Measurements from ENCODE around the gene DUSP5. TPM values are rescaled to one million over a fixed set of nuclear protein-coding genes. Genes with fewer than 3 reads are reported as not detected.

DUSP5 gene
- total and polyA plus RNA-seq, 10 of the 15 experiments (the other 5 are each of a cell fraction or from before 2014, with no cell fraction given): 2.1 to 95.9 (median 23.4) TPM

DNA sequence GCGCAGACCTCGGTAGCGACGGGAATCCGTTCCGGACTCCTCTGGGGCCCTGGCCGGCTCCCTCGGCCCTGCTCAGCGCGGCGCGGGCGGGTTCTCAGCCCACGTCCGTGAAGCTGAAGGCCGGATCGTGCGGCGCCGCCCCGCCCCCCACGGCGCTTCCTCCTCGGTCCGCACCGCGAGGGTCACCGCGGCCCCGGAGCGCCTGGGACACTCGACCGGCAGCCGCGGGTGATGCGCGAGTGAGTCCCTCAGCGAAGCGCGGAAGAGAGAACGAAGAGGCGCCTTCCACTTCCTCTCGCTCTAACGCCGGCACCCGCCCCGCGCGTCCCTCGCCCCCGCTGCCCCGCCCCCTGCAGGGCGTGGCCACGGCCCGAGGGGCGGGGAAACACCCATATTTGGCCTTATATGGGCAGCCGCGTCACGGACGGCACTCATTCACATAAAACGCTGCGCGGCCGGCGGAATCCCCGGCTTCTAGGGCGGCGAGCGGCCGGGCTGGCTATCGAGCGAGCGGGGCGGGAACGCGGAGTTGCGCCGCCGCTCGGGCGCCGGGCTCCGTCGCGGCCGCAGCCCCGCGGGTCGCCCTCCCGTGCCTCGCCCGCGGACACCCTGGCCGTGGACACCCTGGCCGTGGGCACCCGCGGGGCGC lies at the start of gene DUSP5 (continued):
- TF ChIP-seq ZBTB4 (CRISPR knock-in tag; IDR thresholded peaks at IDR 0.05) (no peak), SREBF1 (IDR thresholded peaks at IDR 0.05; ENCODE audit: low read length) (no peak), IKZF1 (conservative IDR thresholded peaks at IDR 0.05) (peak; percentile 78), EGR1 (IDR thresholded peaks at IDR 0.05; ENCODE audit: borderline replicate concordance in 1 of 2, low read depth in 2 of 2, low read length in 2 of 2) (peak in 1 of 2 experiments; percentile 97; a peak in 2 of 3 replicates), ZNF592 (IDR thresholded peaks at IDR 0.05) (no peak), MYC (IDR thresholded peaks at IDR 0.05; ENCODE audit: insufficient read depth, insufficient read length, insufficient replicate concordance, low read length, severe bottlenecking) (no peak), SMAD1 (IDR thresholded peaks at IDR 0.05; ENCODE audit: low read depth, partially characterized antibody) (no peak), EP300 (IDR thresholded peaks at IDR 0.05; ENCODE audit: borderline replicate concordance in 1 of 2, control insufficient read depth in 1 of 2, low read depth in 2 of 2, low read length in 2 of 2) (peak in 1 of 2 experiments; percentile 13; a peak in 2 of 4 replicates), BMI1 (IDR thresholded peaks at IDR 0.05; ENCODE audit: borderline replicate concordance) (no peak), RAD21 (IDR thresholded peaks at IDR 0.05; ENCODE audit: insufficient read depth, low read depth, low read length) (no peak), POLR2A (IDR thresholded peaks at IDR 0.05; ENCODE audit: low read depth, low read length) (peak; percentile 90), MEF2B (IDR thresholded peaks at IDR 0.05; ENCODE audit: partially characterized antibody, poor library complexity, severe bottlenecking) (peak; percentile 32)
- TF ChIP-seq, protein P1, sequence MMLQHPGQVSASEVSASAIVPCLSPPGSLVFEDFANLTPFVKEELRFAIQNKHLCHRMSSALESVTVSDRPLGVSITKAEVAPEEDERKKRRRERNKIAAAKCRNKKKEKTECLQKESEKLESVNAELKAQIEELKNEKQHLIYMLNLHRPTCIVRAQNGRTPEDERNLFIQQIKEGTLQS (IDR thresholded peaks at IDR 0.05; ENCODE audit: borderline replicate concordance, extremely low read depth, low read depth, low read length): no peak
- TF ChIP-seq, protein P2, sequence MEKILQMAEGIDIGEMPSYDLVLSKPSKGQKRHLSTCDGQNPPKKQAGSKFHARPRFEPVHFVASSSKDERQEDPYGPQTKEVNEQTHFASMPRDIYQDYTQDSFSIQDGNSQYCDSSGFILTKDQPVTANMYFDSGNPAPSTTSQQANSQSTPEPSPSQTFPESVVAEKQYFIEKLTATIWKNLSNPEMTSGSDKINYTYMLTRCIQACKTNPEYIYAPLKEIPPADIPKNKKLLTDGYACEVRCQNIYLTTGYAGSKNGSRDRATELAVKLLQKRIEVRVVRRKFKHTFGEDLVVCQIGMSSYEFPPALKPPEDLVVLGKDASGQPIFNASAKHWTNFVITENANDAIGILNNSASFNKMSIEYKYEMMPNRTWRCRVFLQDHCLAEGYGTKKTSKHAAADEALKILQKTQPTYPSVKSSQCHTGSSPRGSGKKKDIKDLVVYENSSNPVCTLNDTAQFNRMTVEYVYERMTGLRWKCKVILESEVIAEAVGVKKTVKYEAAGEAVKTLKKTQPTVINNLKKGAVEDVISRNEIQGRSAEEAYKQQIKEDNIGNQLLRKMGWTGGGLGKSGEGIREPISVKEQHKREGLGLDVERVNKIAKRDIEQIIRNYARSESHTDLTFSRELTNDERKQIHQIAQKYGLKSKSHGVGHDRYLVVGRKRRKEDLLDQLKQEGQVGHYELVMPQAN (conservative IDR thresholded peaks at IDR 0.05): peak; percentile 87
- TF ChIP-seq, protein P3, sequence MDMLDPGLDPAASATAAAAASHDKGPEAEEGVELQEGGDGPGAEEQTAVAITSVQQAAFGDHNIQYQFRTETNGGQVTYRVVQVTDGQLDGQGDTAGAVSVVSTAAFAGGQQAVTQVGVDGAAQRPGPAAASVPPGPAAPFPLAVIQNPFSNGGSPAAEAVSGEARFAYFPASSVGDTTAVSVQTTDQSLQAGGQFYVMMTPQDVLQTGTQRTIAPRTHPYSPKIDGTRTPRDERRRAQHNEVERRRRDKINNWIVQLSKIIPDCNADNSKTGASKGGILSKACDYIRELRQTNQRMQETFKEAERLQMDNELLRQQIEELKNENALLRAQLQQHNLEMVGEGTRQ (IDR thresholded peaks at IDR 0.05; ENCODE audit: borderline replicate concordance, low read depth, low read length): no peak
